Keratinocyte (primary cell): ENCODE data around the gene XPOT. TPM values are rescaled to one million over a fixed set of nuclear protein-coding genes. Genes with fewer than 3 reads are reported as not detected.

Experiments used
- DNase-seq: peaks from one replicate; pipeline ENCODE4 v3.0.0-alpha.2; 2011; ENCODE audit warnings: low read depth, missing footprints, low spot score
- FAIRE-seq: peaks from 2 replicates; lab custom pipeline; 2011; peaks lifted over from hg19 to GRCh38; lab: Jason Lieb, UNC
- H2AFZ ChIP-seq: 2 replicates; pipeline ENCODE4 v1.6.0; 2012; ENCODE audit warnings: low read length, control low read depth, inconsistent platforms; ENCODE audit not compliant: control insufficient read depth
- H3K27ac ChIP-seq: 2 replicates; pipeline ENCODE4 v1.5.1; 2011; ENCODE audit warnings: low read length; ENCODE audit not compliant: control insufficient read depth, insufficient read depth
- H3K27me3 ChIP-seq: 3 replicates; pipeline ENCODE4 v1.6.0; 2011; ENCODE audit warnings: low read length; ENCODE audit not compliant: control insufficient read depth, insufficient read depth; ENCODE audit errors: extremely low read depth
- H3K36me3 ChIP-seq, 2 experiments: 2 replicates in 1 of 2; 3 replicates in 1 of 2; pipeline ENCODE4 v1.5.1; 2011; ENCODE audit warnings: low read length in 2 of 2, mild to moderate bottlenecking in 1 of 2; ENCODE audit not compliant: control insufficient read depth in 2 of 2, insufficient read depth in 2 of 2; ENCODE audit errors: extremely low read depth in 1 of 2
- H3K4me1 ChIP-seq: 3 replicates; pipeline ENCODE4 v1.5.1; 2011; ENCODE audit warnings: low read length; ENCODE audit not compliant: control insufficient read depth, insufficient read depth; ENCODE audit errors: extremely low read depth
- H3K4me2 ChIP-seq: 3 replicates; pipeline ENCODE4 v1.6.0; 2011; ENCODE audit warnings: low read depth, low read length; ENCODE audit not compliant: control insufficient read depth, insufficient read depth; ENCODE audit errors: extremely low read depth
- H3K4me3 ChIP-seq, 3 experiments: fragments of 200-600 bp in 1 of 3; sonication (generic) in 1 of 3; 2 replicates in 2 of 3; 3 replicates in 1 of 3; pipeline ENCODE4 v1.5.1; 2011 to 2016; ENCODE audit warnings: low read length in 3 of 3, mild to moderate bottlenecking in 3 of 3, control low read depth in 2 of 3, inconsistent platforms in 1 of 3, low read depth in 1 of 3, mixed read lengths in 1 of 3, mixed run types in 1 of 3, moderate library complexity in 1 of 3; ENCODE audit not compliant: control insufficient read depth in 2 of 3, insufficient read depth in 2 of 3; ENCODE audit errors: extremely low read depth in 1 of 3
- H3K79me2 ChIP-seq: 2 replicates; pipeline ENCODE4 v1.6.0; 2012; ENCODE audit warnings: low read length; ENCODE audit not compliant: control insufficient read depth, insufficient read depth
- H3K9ac ChIP-seq: 3 replicates; pipeline ENCODE4 v1.6.0; 2011; ENCODE audit warnings: low read length; ENCODE audit not compliant: control insufficient read depth, insufficient read depth; ENCODE audit errors: extremely low read depth
- H3K9me1 ChIP-seq: 3 replicates; pipeline ENCODE4 v1.6.0; 2011; ENCODE audit warnings: low read length; ENCODE audit not compliant: control insufficient read depth, insufficient read depth; ENCODE audit errors: extremely low read depth
- H3K9me3 ChIP-seq: 2 replicates; pipeline ENCODE4 v1.5.1; 2012; ENCODE audit warnings: low read depth, low read length; ENCODE audit not compliant: control insufficient read depth
- H4K20me1 ChIP-seq: 3 replicates; pipeline ENCODE4 v1.6.0; 2011; ENCODE audit warnings: low read length; ENCODE audit not compliant: control insufficient read depth, insufficient read depth; ENCODE audit errors: extremely low read depth
- CTCF ChIP-seq, 3 experiments: IDR thresholded peaks in 1 of 3; conservative IDR thresholded peaks in 1 of 3; optimal IDR thresholded peaks in 1 of 3; 2 replicates in 2 of 3; 3 replicates in 1 of 3; pipeline versions ENCODE3 to v1.5.1; 2011; ENCODE audit warnings: low read length in 3 of 3, mild to moderate bottlenecking in 3 of 3, moderate library complexity in 2 of 3, control low read depth in 1 of 3, inconsistent platforms in 1 of 3; ENCODE audit not compliant: insufficient read depth in 2 of 3; ENCODE audit errors: extremely low read depth in 1 of 3
- EZH2 ChIP-seq: IDR thresholded peaks from one replicate; pipeline ENCODE4 v1.6.1; 2012; ENCODE audit warnings: inconsistent platforms, mild to moderate bottlenecking, low read length, moderate library complexity
- dilution Hi-C: fragments of 300-500 bp; cut with MboI; formaldehyde crosslinking; loops from one replicate; pipeline ENCODE4 v1.7.0; 2020; ENCODE audit warnings: low sequenced_read_pairs; ENCODE audit not compliant: extremely low pct_ligation_motif_present
- polyA plus RNA-seq, 5 experiments: library from polyadenylated mRNA; depleted of rRNA in 3 of 5; stranded (reverse) in 3 of 5; stranded (forward) in 1 of 5; unstranded in 1 of 5; fragments of >200 nt; gene quantifications; 1 replicate in 1 of 5; 2 replicates in 3 of 5; 3 replicates in 1 of 5; pipeline versions ENCODE4 v1.2.1 to v1.2.3, GENCODE V29; 2011 to 2012; ENCODE audit warnings: missing spikeins in 2 of 5, low read depth in 1 of 5, low replicate concordance in 1 of 5

XPOT gene
- polyA plus RNA-seq, 1 donor (not counting 4 experiments of a cell fraction or from before 2014, with no cell fraction given): 93.8 TPM

GRCh38 chr12:64466178-64466577 is 62.0 kb downstream of the XPOT start:
- Histone ChIP-seq H3K4me1 (peaks cover 10% of the 10 kb centered on the region), H3K9ac (no peak overlapping the region), H3K36me3 (peaks cover 16 to 27% of the 10 kb centered on the region in 2 experiments), H3K4me3 (no peak overlapping the region), H4K20me1 (no peaks in the 10 kb centered on the region), H3K27me3 (no peaks in the 10 kb centered on the region), H2AFZ (no peak overlapping the region), H3K9me3 (no peaks in the 10 kb centered on the region), H3K9me1 (peaks cover 2% of the 10 kb centered on the region), H3K4me2 (no peak overlapping the region), H3K27ac (no peak overlapping the region), H3K79me2 (peaks cover 2% of the 10 kb centered on the region)
- dilution Hi-C loops: no loop called here
- FAIRE-seq (no peak), DNase-seq (no peak)
- no peak for TF ChIP-seq EZH2
- no peak for TF ChIP-seq CTCF (optimal IDR thresholded peaks at IDR 0.05 in 1 of 3, IDR thresholded peaks at IDR 0.05 in 1 of 3, conservative IDR thresholded peaks at IDR 0.05 in 1 of 3; ENCODE audit: extremely low read depth in 1 of 3, insufficient read depth in 2 of 3, low read length in 3 of 3)

GRCh38 chr12:64468966-64469365 is 64.8 kb downstream of the XPOT start:
- dilution Hi-C loops: no loop called here
- Histone ChIP-seq H3K27me3 (no peaks in the 10 kb centered on the region), H3K27ac (no peak overlapping the region), H3K4me2 (no peak overlapping the region), H3K9me1 (no peaks in the 10 kb centered on the region), H3K36me3 (peaks cover 21 to 25% of the 10 kb centered on the region in 2 experiments), H3K4me1 (no peaks in the 10 kb centered on the region), H4K20me1 (no peaks in the 10 kb centered on the region), H2AFZ (no peak overlapping the region), H3K4me3 (no peak overlapping the region), H3K9ac (no peak overlapping the region), H3K79me2 (no peaks in the 10 kb centered on the region), H3K9me3 (no peaks in the 10 kb centered on the region)
- TF ChIP-seq EZH2 (no peak), CTCF (optimal IDR thresholded peaks at IDR 0.05 in 1 of 3, IDR thresholded peaks at IDR 0.05 in 1 of 3, conservative IDR thresholded peaks at IDR 0.05 in 1 of 3; ENCODE audit: extremely low read depth in 1 of 3, insufficient read depth in 2 of 3, low read length in 3 of 3) (no peak)
- DNase-seq (no peak), FAIRE-seq (no peak)
